Measurements from ENCODE around the gene WFDC1.

The WFDC1 gene

GRCh38 chr16:84271866-84272265 lies 22.8 kb upstream of the WFDC1 start:
- Histone ChIP-seq H3K27ac (ENCODE audit: low read depth, low read length) (no peak overlapping the region), H3K9ac (ENCODE audit: low read depth in 1 of 2, low read length in 2 of 2) (no peak overlapping the region), H3K36me3 (ENCODE audit: control insufficient read depth in 1 of 2, insufficient read depth in 2 of 2, low read length in 2 of 2) (no peaks in the 10 kb centered on the region), H3K27me3 (ENCODE audit: control insufficient read depth in 1 of 2, insufficient read depth in 2 of 2, low read length in 2 of 2) (no peaks in the 10 kb centered on the region), H3K4me3 (ENCODE audit: low read depth in 1 of 2, low read length in 2 of 2) (no peak overlapping the region), H3K4me1 (ENCODE audit: control insufficient read depth in 1 of 2, insufficient read depth in 2 of 2, low read length in 2 of 2) (no peaks in the 10 kb centered on the region), H3K9me3 (ENCODE audit: control insufficient read depth in 1 of 2, low read length in 2 of 2) (no peaks in the 10 kb centered on the region)

- Histone ChIP-seq H3K27me3 (ENCODE audit: control insufficient read depth in 1 of 2, insufficient read depth in 2 of 2, low read length in 2 of 2) (no peaks in the 10 kb centered on the region), H3K4me3 (ENCODE audit: low read depth in 1 of 2, low read length in 2 of 2) (no peak overlapping the region), H3K27ac (ENCODE audit: low read depth, low read length) (no peak overlapping the region), H3K4me1 (ENCODE audit: control insufficient read depth in 1 of 2, insufficient read depth in 2 of 2, low read length in 2 of 2) (no peaks in the 10 kb centered on the region), H3K36me3 (ENCODE audit: control insufficient read depth in 1 of 2, insufficient read depth in 2 of 2, low read length in 2 of 2) (no peaks in the 10 kb centered on the region), H3K9me3 (ENCODE audit: control insufficient read depth in 1 of 2, low read length in 2 of 2) (no peaks in the 10 kb centered on the region), H3K9ac (ENCODE audit: low read depth in 1 of 2, low read length in 2 of 2) (no peak overlapping the region)
Measured at GRCh38 chr16:84272740-84273320, 21.8 kb upstream of the WFDC1 start.

- H3K27me3 ChIP-seq (ENCODE audit: control insufficient read depth in 1 of 2, insufficient read depth in 2 of 2, low read length in 2 of 2) = no peaks in the 10 kb centered on the region
- no peaks in the 10 kb centered on the region for H3K36me3 ChIP-seq (ENCODE audit: control insufficient read depth in 1 of 2, insufficient read depth in 2 of 2, low read length in 2 of 2)
- H3K4me3 ChIP-seq (ENCODE audit: low read depth in 1 of 2, low read length in 2 of 2) = no peak overlapping the region
- H3K4me1 ChIP-seq (ENCODE audit: control insufficient read depth in 1 of 2, insufficient read depth in 2 of 2, low read length in 2 of 2) = no peaks in the 10 kb centered on the region
- no peak overlapping the region for H3K9ac ChIP-seq (ENCODE audit: low read depth in 1 of 2, low read length in 2 of 2)
- H3K27ac ChIP-seq (ENCODE audit: low read depth, low read length) = no peak overlapping the region
- H3K9me3 ChIP-seq (ENCODE audit: control insufficient read depth in 1 of 2, low read length in 2 of 2) = no peaks in the 10 kb centered on the region
Measured at GRCh38 chr16:84274515-84274914, 20.2 kb upstream of the WFDC1 start.

GRCh38 chr16:84275585-84276151 lies 19.0 kb upstream of the WFDC1 start:
- H3K27ac ChIP-seq (ENCODE audit: low read depth, low read length) = no peak overlapping the region
- H3K9me3 ChIP-seq (ENCODE audit: control insufficient read depth in 1 of 2, low read length in 2 of 2) = no peaks in the 10 kb centered on the region
- H3K4me1 ChIP-seq (ENCODE audit: control insufficient read depth in 1 of 2, insufficient read depth in 2 of 2, low read length in 2 of 2) = no peaks in the 10 kb centered on the region
- no peak overlapping the region for H3K9ac ChIP-seq (ENCODE audit: low read depth in 1 of 2, low read length in 2 of 2)
- H3K36me3 ChIP-seq (ENCODE audit: control insufficient read depth in 1 of 2, insufficient read depth in 2 of 2, low read length in 2 of 2) = no peaks in the 10 kb centered on the region
- H3K27me3 ChIP-seq (ENCODE audit: control insufficient read depth in 1 of 2, insufficient read depth in 2 of 2, low read length in 2 of 2) = no peaks in the 10 kb centered on the region
- H3K4me3 ChIP-seq (ENCODE audit: low read depth in 1 of 2, low read length in 2 of 2) = no peak overlapping the region

GRCh38 chr16:84277244-84277823 lies 17.3 kb upstream of the WFDC1 start:
- no peaks in the 10 kb centered on the region for H3K9me3 ChIP-seq (ENCODE audit: control insufficient read depth in 1 of 2, low read length in 2 of 2)
- H3K27ac ChIP-seq (ENCODE audit: low read depth, low read length) = no peak overlapping the region
- H3K36me3 ChIP-seq (ENCODE audit: control insufficient read depth in 1 of 2, insufficient read depth in 2 of 2, low read length in 2 of 2) = no peaks in the 10 kb centered on the region
- H3K4me3 ChIP-seq (ENCODE audit: low read depth in 1 of 2, low read length in 2 of 2) = no peak overlapping the region
- H3K27me3 ChIP-seq (ENCODE audit: control insufficient read depth in 1 of 2, insufficient read depth in 2 of 2, low read length in 2 of 2) = no peaks in the 10 kb centered on the region
- no peaks in the 10 kb centered on the region for H3K4me1 ChIP-seq (ENCODE audit: control insufficient read depth in 1 of 2, insufficient read depth in 2 of 2, low read length in 2 of 2)
- no peak overlapping the region for H3K9ac ChIP-seq (ENCODE audit: low read depth in 1 of 2, low read length in 2 of 2)

GRCh38 chr16:84278333-84278732 lies 16.3 kb upstream of the WFDC1 start:
- no peaks in the 10 kb centered on the region for H3K9me3 ChIP-seq (ENCODE audit: control insufficient read depth in 1 of 2, low read length in 2 of 2)
- no peak overlapping the region for H3K4me3 ChIP-seq (ENCODE audit: low read depth in 1 of 2, low read length in 2 of 2)
- no peaks in the 10 kb centered on the region for H3K27me3 ChIP-seq (ENCODE audit: control insufficient read depth in 1 of 2, insufficient read depth in 2 of 2, low read length in 2 of 2)
- no peaks in the 10 kb centered on the region for H3K36me3 ChIP-seq (ENCODE audit: control insufficient read depth in 1 of 2, insufficient read depth in 2 of 2, low read length in 2 of 2)
- H3K4me1 ChIP-seq (ENCODE audit: control insufficient read depth in 1 of 2, insufficient read depth in 2 of 2, low read length in 2 of 2) = peaks cover 0 to 2% of the 10 kb centered on the region in 2 donors
- H3K9ac ChIP-seq (ENCODE audit: low read depth in 1 of 2, low read length in 2 of 2) = no peak overlapping the region
- no peak overlapping the region for H3K27ac ChIP-seq (ENCODE audit: low read depth, low read length)

- Histone ChIP-seq H3K27ac (ENCODE audit: low read depth, low read length) (no peak overlapping the region), H3K9ac (ENCODE audit: low read depth in 1 of 2, low read length in 2 of 2) (no peak overlapping the region), H3K9me3 (ENCODE audit: control insufficient read depth in 1 of 2, low read length in 2 of 2) (no peaks in the 10 kb centered on the region), H3K36me3 (ENCODE audit: control insufficient read depth in 1 of 2, insufficient read depth in 2 of 2, low read length in 2 of 2) (no peaks in the 10 kb centered on the region), H3K27me3 (ENCODE audit: control insufficient read depth in 1 of 2, insufficient read depth in 2 of 2, low read length in 2 of 2) (no peaks in the 10 kb centered on the region), H3K4me3 (ENCODE audit: low read depth in 1 of 2, low read length in 2 of 2) (no peak overlapping the region), H3K4me1 (ENCODE audit: control insufficient read depth in 1 of 2, insufficient read depth in 2 of 2, low read length in 2 of 2) (peaks cover 6 to 9% of the 10 kb centered on the region in 2 donors)
Measured at GRCh38 chr16:84278968-84279367, 15.7 kb upstream of the WFDC1 start.

- Histone ChIP-seq H3K9me3 (ENCODE audit: control insufficient read depth in 1 of 2, low read length in 2 of 2) (no peaks in the 10 kb centered on the region), H3K27ac (ENCODE audit: low read depth, low read length) (no peak overlapping the region), H3K27me3 (ENCODE audit: control insufficient read depth in 1 of 2, insufficient read depth in 2 of 2, low read length in 2 of 2) (no peaks in the 10 kb centered on the region), H3K36me3 (ENCODE audit: control insufficient read depth in 1 of 2, insufficient read depth in 2 of 2, low read length in 2 of 2) (no peaks in the 10 kb centered on the region), H3K4me1 (ENCODE audit: control insufficient read depth in 1 of 2, insufficient read depth in 2 of 2, low read length in 2 of 2) (peaks cover 15 to 18% of the 10 kb centered on the region in 2 donors), H3K4me3 (ENCODE audit: low read depth in 1 of 2, low read length in 2 of 2) (no peak overlapping the region), H3K9ac (ENCODE audit: low read depth in 1 of 2, low read length in 2 of 2) (no peak overlapping the region)
Measured at GRCh38 chr16:84279881-84280280, 14.8 kb upstream of the WFDC1 start.

GRCh38 chr16:84281074-84281473 lies 13.6 kb upstream of the WFDC1 start:
- H3K9ac ChIP-seq (ENCODE audit: low read depth in 1 of 2, low read length in 2 of 2) = no peak overlapping the region
- no peak overlapping the region for H3K4me3 ChIP-seq (ENCODE audit: low read depth in 1 of 2, low read length in 2 of 2)

GRCh38 chr16:84282533-84282932 lies 12.1 kb upstream of the WFDC1 start:
- no peak overlapping the region for H3K27ac ChIP-seq (ENCODE audit: low read depth, low read length)
- H3K4me1 ChIP-seq (ENCODE audit: control insufficient read depth in 1 of 2, insufficient read depth in 2 of 2, low read length in 2 of 2) = peaks cover 20 to 23% of the 10 kb centered on the region in 2 donors
- no peaks in the 10 kb centered on the region for H3K27me3 ChIP-seq (ENCODE audit: control insufficient read depth in 1 of 2, insufficient read depth in 2 of 2, low read length in 2 of 2)
- H3K9ac ChIP-seq (ENCODE audit: low read depth in 1 of 2, low read length in 2 of 2) = no peak overlapping the region
- no peaks in the 10 kb centered on the region for H3K9me3 ChIP-seq (ENCODE audit: control insufficient read depth in 1 of 2, low read length in 2 of 2)
- no peak overlapping the region for H3K4me3 ChIP-seq (ENCODE audit: low read depth in 1 of 2, low read length in 2 of 2)
- H3K36me3 ChIP-seq (ENCODE audit: control insufficient read depth in 1 of 2, insufficient read depth in 2 of 2, low read length in 2 of 2) = no peaks in the 10 kb centered on the region

More at GRCh38 chr16:84281074-84281473, 13.6 kb upstream of the WFDC1 start:
- H3K27me3 ChIP-seq (ENCODE audit: control insufficient read depth in 1 of 2, insufficient read depth in 2 of 2, low read length in 2 of 2) = no peaks in the 10 kb centered on the region
- H3K36me3 ChIP-seq (ENCODE audit: control insufficient read depth in 1 of 2, insufficient read depth in 2 of 2, low read length in 2 of 2) = no peaks in the 10 kb centered on the region
- peaks cover 16 to 20% of the 10 kb centered on the region in 2 donors for H3K4me1 ChIP-seq (ENCODE audit: control insufficient read depth in 1 of 2, insufficient read depth in 2 of 2, low read length in 2 of 2)
- no peaks in the 10 kb centered on the region for H3K9me3 ChIP-seq (ENCODE audit: control insufficient read depth in 1 of 2, low read length in 2 of 2)
- H3K27ac ChIP-seq (ENCODE audit: low read depth, low read length) = no peak overlapping the region

Data from duodenal mucosa (tissue), 2 donors.